ENCODE measurements around the gene EMC7.
A peak's percentile ranks its signal among the peaks of the same experiment; 100 is the strongest.

Gene EMC7
- long read RNA-seq, transcript EMC7-201 (5 exons, 1,155 nt), result major isoform, 139 of 163 reads
- long read RNA-seq, partial matches to known transcripts, result 5 of 163 reads
- long read RNA-seq, other reads (novel, unspliced or antisense), result 19 of 163 reads

GRCh38 chr15:34101366-34102174 lies at the start of gene EMC7, which contains the start of gene PGBD4:
EMC7 (minus strand) TSS chr15:34101862; CDS start chr15:34101839, 23 bp downstream.
PGBD4 (plus strand) TSS chr15:34102083; CDS start chr15:34102532, 449 bp downstream.
- H3K4me3 ChIP-seq (replicated peaks; ENCODE audit: insufficient read depth, low read length), result peak within 1 kb of the TSS; percentile 99
- TF ChIP-seq SPI1 (IDR thresholded peaks at IDR 0.05; ENCODE audit: borderline replicate concordance, low read depth), result no peak
- TF ChIP-seq GABPA (IDR thresholded peaks at IDR 0.05; ENCODE audit: low read depth), result peak; percentile 78
- TF ChIP-seq REST (IDR thresholded peaks at IDR 0.05; ENCODE audit: insufficient replicate concordance, low read depth), result peak; percentile 42
- peak; percentile 88 for TF ChIP-seq POLR2AphosphoS5 (IDR thresholded peaks at IDR 0.05; ENCODE audit: low read depth)
- TF ChIP-seq CTCF (IDR thresholded peaks at IDR 0.05; ENCODE audit: insufficient read depth, low read length), result no peak
- peak within 1 kb of the TSS; percentile 86 for H3K27ac ChIP-seq (replicated peaks)
- DNase-seq (ENCODE audit: low read depth in 1 of 2, low spot score in 1 of 2), result peak; percentile 97 to 99
- no peaks in the 10 kb centered on the region for H3K27me3 ChIP-seq (ENCODE audit: insufficient read depth, poor library complexity, severe bottlenecking)

GRCh38 chr15:34147371-34148140 lies 45.9 kb upstream of the EMC7 start:
- TF ChIP-seq GABPA (IDR thresholded peaks at IDR 0.05; ENCODE audit: low read depth) (no peak), REST (IDR thresholded peaks at IDR 0.05; ENCODE audit: insufficient replicate concordance, low read depth) (no peak), SPI1 (IDR thresholded peaks at IDR 0.05; ENCODE audit: borderline replicate concordance, low read depth) (no peak), POLR2AphosphoS5 (IDR thresholded peaks at IDR 0.05; ENCODE audit: low read depth) (no peak), CTCF (IDR thresholded peaks at IDR 0.05; ENCODE audit: insufficient read depth, low read length) (no peak)
- H3K27me3 ChIP-seq (ENCODE audit: insufficient read depth, poor library complexity, severe bottlenecking), result no peaks in the 10 kb centered on the region
- no peak overlapping the region for H3K27ac ChIP-seq (replicated peaks)
- no peak for DNase-seq (ENCODE audit: low read depth in 1 of 2, low spot score in 1 of 2)
- no peak overlapping the region for H3K4me3 ChIP-seq (replicated peaks; ENCODE audit: insufficient read depth, low read length)

- Histone ChIP-seq H3K27me3 (ENCODE audit: insufficient read depth, poor library complexity, severe bottlenecking) (no peaks in the 10 kb centered on the region), H3K4me3 (replicated peaks; ENCODE audit: insufficient read depth, low read length) (no peak overlapping the region), H3K27ac (replicated peaks) (no peak overlapping the region)
- no peak for DNase-seq (ENCODE audit: low read depth in 1 of 2, low spot score in 1 of 2)
- TF ChIP-seq REST (IDR thresholded peaks at IDR 0.05; ENCODE audit: insufficient replicate concordance, low read depth) (no peak), SPI1 (IDR thresholded peaks at IDR 0.05; ENCODE audit: borderline replicate concordance, low read depth) (no peak)
Observed at GRCh38 chr15:34133511-34133910, 31.8 kb upstream of the EMC7 start.
